Prostate gland (tissue), 2 donors: ENCODE results near the gene ZNF638. TPM values are rescaled to one million over a fixed set of nuclear protein-coding genes. Genes with fewer than 3 reads are reported as not detected.

Source experiments
- DNase-seq: peaks from one replicate; pipeline ENCODE4 v3.0.0-alpha.2; 2019; ENCODE audit warnings: low spot score
- H3K27ac ChIP-seq, 2 donors: fragments of 200-600 bp; sonication (generic); 2 replicates each; pipeline ENCODE4 v1.5.1; 2017 to 2019
- H3K27me3 ChIP-seq: fragments of 200-600 bp; sonication (generic); replicated peaks from 2 replicates; pipeline ENCODE4 v1.5.1; 2019; ENCODE audit not compliant: insufficient read depth
- H3K36me3 ChIP-seq, 2 donors: fragments of 200-600 bp; sonication (generic); 1 replicate in 1 of 2; 2 replicates in 1 of 2; pipeline versions ENCODE4 v1.5.1 to v1.8.1; 2017 to 2019
- H3K4me1 ChIP-seq: fragments of 200-600 bp; sonication (generic); replicated peaks from 2 replicates; pipeline ENCODE4 v1.5.1; 2019
- H3K4me3 ChIP-seq, 2 donors: fragments of 200-600 bp; sonication (generic); 2 replicates each; pipeline ENCODE4 v1.5.1; 2017 to 2019
- H3K9me3 ChIP-seq: fragments of 200-600 bp; sonication (generic); 2 replicates; pipeline ENCODE4 v1.5.1; 2017
- CTCF ChIP-seq, 4 experiments: fragments of 200-600 bp in 2 of 4; fragments of 450-650 bp in 2 of 4; sonication (generic) in 2 of 4; IDR thresholded peaks; 1 replicate in 3 of 4; 2 replicates in 1 of 4; pipeline ENCODE4 v1.5.1; 2016 to 2019; ENCODE audit warnings: antibody characterized with exemption in 4 of 4, mild to moderate bottlenecking in 2 of 4, moderate library complexity in 2 of 4
- POLR2A ChIP-seq: fragments of 450-650 bp; IDR thresholded peaks from one replicate; pipeline ENCODE4 v1.6.1; 2016; ENCODE audit warnings: antibody characterized with exemption, mild to moderate bottlenecking
- POLR2AphosphoS5 ChIP-seq: sonication (generic); formaldehyde crosslinking; IDR thresholded peaks from one replicate; pipeline ENCODE4 v1.6.1; 2017; ENCODE audit warnings: antibody characterized with exemption
- WGBS: methylation state at CpG from one replicate; pipeline ENCODE4 v1.1.5; 2018; 5-methylcytosine and 5-hydroxymethylcytosine counted together
- intact Hi-C: fragments of 100-400 bp; cut with DNase I; formaldehyde crosslinking; loops from one replicate; pipeline ENCODE4 v1.14.2; 2022
- total RNA-seq, 2 donors: library from RNA; depleted of rRNA; stranded (reverse); fragments of >200 nt; gene quantifications; one replicate each; pipeline ENCODE4 v1.1.0, GENCODE V29; 2016

ZNF638 gene
- total RNA-seq, 2 donors from 2014 or later: 137 to 164 TPM

- 24% methylated on average over 1 of the region's 1 CpG for WGBS
- Histone ChIP-seq H3K27ac (no peak overlapping the region), H3K4me3 (no peak overlapping the region), H3K27me3 (no peaks in the 10 kb centered on the region), H3K9me3 (no peaks in the 10 kb centered on the region), H3K36me3 (peaks cover 7 to 12% of the 10 kb centered on the region in 2 donors), H3K4me1 (no peaks in the 10 kb centered on the region)
- peak; percentile 5 for TF ChIP-seq POLR2AphosphoS5
- TF ChIP-seq CTCF (IDR thresholded peaks at IDR 0.05): no peak
- no peak for DNase-seq
- intact Hi-C loops: no loop called here
Observed at GRCh38 chr2:71385012-71385411, 53.4 kb downstream of the ZNF638 start.

- WGBS: 92% methylated on average over 16 of the region's 16 CpGs
- Histone ChIP-seq H3K9me3 (no peaks in the 10 kb centered on the region), H3K27me3 (no peaks in the 10 kb centered on the region), H3K36me3 (peaks cover 7 to 8% of the 10 kb centered on the region in 2 donors), H3K4me3 (no peak overlapping the region), H3K4me1 (no peaks in the 10 kb centered on the region), H3K27ac (no peak overlapping the region)
- no peak for DNase-seq
- intact Hi-C loops: no loop called here
- no peak for TF ChIP-seq POLR2A
- TF ChIP-seq CTCF (IDR thresholded peaks at IDR 0.05): no peak
- TF ChIP-seq POLR2AphosphoS5: no peak
Observed at GRCh38 chr2:71388214-71388613, 56.6 kb downstream of the ZNF638 start.

- intact Hi-C loops: no loop called here
- Histone ChIP-seq H3K27me3 (no peaks in the 10 kb centered on the region), H3K9me3 (no peaks in the 10 kb centered on the region), H3K4me3 (no peak overlapping the region), H3K27ac (no peak overlapping the region), H3K4me1 (no peaks in the 10 kb centered on the region), H3K36me3 (peaks cover 7 to 8% of the 10 kb centered on the region in 2 donors)
- TF ChIP-seq POLR2A: no peak
- no peak for TF ChIP-seq POLR2AphosphoS5
- no peak for TF ChIP-seq CTCF (IDR thresholded peaks at IDR 0.05)
- 95% methylated on average over 12 of the region's 12 CpGs for WGBS
- DNase-seq: no peak
Observed at GRCh38 chr2:71389384-71390072, 57.9 kb downstream of the ZNF638 start.

GRCh38 chr2:71393216-71393615 lies 61.6 kb downstream of the ZNF638 start:
- WGBS: 94% methylated on average over 8 of the region's 8 CpGs
- TF ChIP-seq POLR2AphosphoS5 (no peak), POLR2A (no peak), CTCF (IDR thresholded peaks at IDR 0.05) (no peak)
- H3K27me3 ChIP-seq: no peaks in the 10 kb centered on the region
- DNase-seq: no peak
- intact Hi-C loops: no loop called here
- no peaks in the 10 kb centered on the region for H3K9me3 ChIP-seq
- H3K4me1 ChIP-seq: no peaks in the 10 kb centered on the region
- H3K36me3 ChIP-seq: peaks cover 7 to 8% of the 10 kb centered on the region in 2 donors
- no peak overlapping the region for H3K4me3 ChIP-seq
- H3K27ac ChIP-seq: no peak overlapping the region

GRCh38 chr2:71395471-71395870 lies 63.9 kb downstream of the ZNF638 start:
- H3K36me3 ChIP-seq: no peaks in the 10 kb centered on the region

More at GRCh38 chr2:71395471-71395870, 63.9 kb downstream of the ZNF638 start:
- H3K9me3 ChIP-seq: no peaks in the 10 kb centered on the region
- no peak overlapping the region for H3K4me3 ChIP-seq
- DNase-seq: no peak
- no peak overlapping the region for H3K27ac ChIP-seq
- TF ChIP-seq POLR2AphosphoS5: no peak
- TF ChIP-seq POLR2A: no peak
- TF ChIP-seq CTCF (IDR thresholded peaks at IDR 0.05): no peak
- intact Hi-C loops: no loop called here
- no peaks in the 10 kb centered on the region for H3K4me1 ChIP-seq
- 69% methylated on average over 10 of the region's 10 CpGs for WGBS
- H3K27me3 ChIP-seq: no peaks in the 10 kb centered on the region
